Upper lobe of left lung (tissue), 4 donors: ENCODE results near the gene FBLN5.
"Not testable (repeated sequence)": the region's sequence is repeated elsewhere in the genome, so short reads cannot be mapped to it uniquely, and the experiment has no call there.

Source experiments
- EP300 ChIP-seq, 4 donors: sonication (generic); formaldehyde crosslinking; IDR thresholded peaks; one replicate each; pipeline ENCODE4 v1.5.1; 2017; ENCODE audit warnings: antibody characterized with exemption in 4 of 4, control low read depth in 2 of 4
- TF ChIP-seq, protein P1 (sequence below), 6 experiments: fragments of 450-650 bp in 4 of 6; fragments of 200-600 bp in 2 of 6; sonication (generic) in 2 of 6; IDR thresholded peaks; one replicate each; pipeline ENCODE4 v1.5.1; 2016 to 2019; ENCODE audit warnings: antibody characterized with exemption in 6 of 6

DNA sequence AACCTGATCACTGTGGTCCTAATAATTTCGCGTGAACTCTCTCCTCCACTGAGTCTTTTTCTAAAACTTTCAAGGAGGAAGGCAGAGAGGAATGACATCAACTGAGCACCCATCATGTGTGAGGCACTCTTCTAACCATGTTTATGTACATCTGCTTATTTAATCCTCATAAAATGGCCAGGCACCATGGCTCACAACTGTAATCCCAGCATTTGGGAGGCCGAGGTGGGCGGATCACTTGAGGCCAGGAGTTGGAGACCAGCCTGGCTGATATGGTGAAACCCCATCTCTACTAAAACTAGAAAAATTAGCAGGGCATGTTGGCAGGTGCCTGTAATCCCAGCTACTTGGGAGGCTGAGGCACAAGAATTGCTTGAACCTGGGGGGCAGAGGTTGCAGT, 76.1 kb downstream of the FBLN5 start:
- TF ChIP-seq, protein P1, sequence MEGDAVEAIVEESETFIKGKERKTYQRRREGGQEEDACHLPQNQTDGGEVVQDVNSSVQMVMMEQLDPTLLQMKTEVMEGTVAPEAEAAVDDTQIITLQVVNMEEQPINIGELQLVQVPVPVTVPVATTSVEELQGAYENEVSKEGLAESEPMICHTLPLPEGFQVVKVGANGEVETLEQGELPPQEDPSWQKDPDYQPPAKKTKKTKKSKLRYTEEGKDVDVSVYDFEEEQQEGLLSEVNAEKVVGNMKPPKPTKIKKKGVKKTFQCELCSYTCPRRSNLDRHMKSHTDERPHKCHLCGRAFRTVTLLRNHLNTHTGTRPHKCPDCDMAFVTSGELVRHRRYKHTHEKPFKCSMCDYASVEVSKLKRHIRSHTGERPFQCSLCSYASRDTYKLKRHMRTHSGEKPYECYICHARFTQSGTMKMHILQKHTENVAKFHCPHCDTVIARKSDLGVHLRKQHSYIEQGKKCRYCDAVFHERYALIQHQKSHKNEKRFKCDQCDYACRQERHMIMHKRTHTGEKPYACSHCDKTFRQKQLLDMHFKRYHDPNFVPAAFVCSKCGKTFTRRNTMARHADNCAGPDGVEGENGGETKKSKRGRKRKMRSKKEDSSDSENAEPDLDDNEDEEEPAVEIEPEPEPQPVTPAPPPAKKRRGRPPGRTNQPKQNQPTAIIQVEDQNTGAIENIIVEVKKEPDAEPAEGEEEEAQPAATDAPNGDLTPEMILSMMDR (IDR thresholded peaks at IDR 0.05): not testable (repeated sequence)
- TF ChIP-seq EP300 (IDR thresholded peaks at IDR 0.05): not testable (repeated sequence)
